A673 (cell line): Measurements from ENCODE around the gene RABL6. TPM values are rescaled to one million over a fixed set of nuclear protein-coding genes. Genes with fewer than 3 reads are reported as not detected.
"Not testable (repeated sequence)": the region's sequence is repeated elsewhere in the genome, so short reads cannot be mapped to it uniquely, and the experiment has no call there.

Experiments
- BruUV-seq: library from RNA; stranded (reverse); fragments of 400-500 nt; replicated peaks from 2 replicates; lab custom pipeline; 2021; lab: Mats Ljungman, UMichigan
- CTCF ChIA-PET: fragments of 300-600 bp; sonication (Branson Sonifier 250); formaldehyde crosslinking; loops from one replicate; lab custom pipeline; 2022; ENCODE audit warnings: antibody characterized with exemption; lab: Charles Lee
- POLR2A ChIA-PET: fragments of 300-600 bp; sonication (Branson Sonifier 250); formaldehyde crosslinking; loops from one replicate; lab custom pipeline; 2022; ENCODE audit warnings: antibody characterized with exemption; ENCODE audit not compliant: low non-redundant PET; lab: Charles Lee
- DNase-seq: peaks from one replicate; pipeline ENCODE4 v3.0.0-alpha.2; 2015; ENCODE audit warnings: low spot score
- H3K27ac ChIP-seq: fragments of 200-600 bp; sonication (generic); 2 replicates; pipeline ENCODE4 v1.5.1; 2016; ENCODE audit warnings: mixed run types, low read depth, mild to moderate bottlenecking, mixed read lengths, antibody characterized with exemption, low read length; ENCODE audit not compliant: poor library complexity, severe bottlenecking
- H3K27me3 ChIP-seq: fragments of 200-600 bp; sonication (generic); replicated peaks from 2 replicates; pipeline ENCODE4 v1.6.1; 2017; ENCODE audit warnings: mixed run types, low read depth, mild to moderate bottlenecking, mixed read lengths, antibody characterized with exemption, low read length; ENCODE audit not compliant: insufficient read depth, poor library complexity
- H3K36me3 ChIP-seq: fragments of 200-600 bp; sonication (generic); 2 replicates; pipeline ENCODE4 v1.6.1; 2016; ENCODE audit warnings: mixed run types, mild to moderate bottlenecking, mixed read lengths, antibody characterized with exemption, low read length; ENCODE audit not compliant: insufficient read depth, poor library complexity, severe bottlenecking
- H3K4me1 ChIP-seq: fragments of 200-600 bp; sonication (generic); 2 replicates; pipeline ENCODE4 v1.6.1; 2017; ENCODE audit warnings: mixed run types, mild to moderate bottlenecking, mixed read lengths, antibody characterized with exemption, low read length; ENCODE audit not compliant: insufficient read depth, poor library complexity, severe bottlenecking
- H3K4me3 ChIP-seq: fragments of 200-600 bp; sonication (generic); 2 replicates; pipeline ENCODE4 v1.5.1; 2016; ENCODE audit warnings: low read depth, mixed run types, mild to moderate bottlenecking, mixed read lengths, low read length; ENCODE audit not compliant: poor library complexity, severe bottlenecking
- H3K9me3 ChIP-seq: fragments of 200-600 bp; sonication (generic); 2 replicates; pipeline ENCODE4 v1.6.1; 2016; ENCODE audit warnings: mixed run types, low read depth, mild to moderate bottlenecking, mixed read lengths, antibody characterized with exemption, low read length; ENCODE audit not compliant: poor library complexity, severe bottlenecking
- EZH2 ChIP-seq: fragments of 200-600 bp; sonication (generic); IDR thresholded peaks from 2 replicates; pipeline ENCODE4 v1.6.1; 2017; ENCODE audit warnings: borderline replicate concordance, low read depth, mild to moderate bottlenecking, mixed read lengths, antibody characterized with exemption, low read length; ENCODE audit not compliant: poor library complexity, severe bottlenecking
- intact Hi-C: fragments of 100-400 bp; cut with micrococcal nuclease; formaldehyde crosslinking; loops from one replicate; pipeline ENCODE4 v1.10.0; 2022; ENCODE audit not compliant: unreplicated experiment
- total RNA-seq: library from RNA; stranded (reverse); gene quantifications from 2 replicates; pipeline ENCODE4 v1.2.3, GENCODE V29; 2021
- TF ChIP-seq, protein P1 (sequence below): fragments of 300-800, 200-600 bp; sonication (generic); conservative IDR thresholded peaks from 2 replicates; pipeline ENCODE4 v1.5.1; 2017; ENCODE audit warnings: low read depth, mild to moderate bottlenecking, antibody characterized with exemption, low read length, moderate library complexity, mixed read lengths

Gene RABL6
- total RNA-seq, 1 experiment from 2014 or later = 210 TPM

DNA sequence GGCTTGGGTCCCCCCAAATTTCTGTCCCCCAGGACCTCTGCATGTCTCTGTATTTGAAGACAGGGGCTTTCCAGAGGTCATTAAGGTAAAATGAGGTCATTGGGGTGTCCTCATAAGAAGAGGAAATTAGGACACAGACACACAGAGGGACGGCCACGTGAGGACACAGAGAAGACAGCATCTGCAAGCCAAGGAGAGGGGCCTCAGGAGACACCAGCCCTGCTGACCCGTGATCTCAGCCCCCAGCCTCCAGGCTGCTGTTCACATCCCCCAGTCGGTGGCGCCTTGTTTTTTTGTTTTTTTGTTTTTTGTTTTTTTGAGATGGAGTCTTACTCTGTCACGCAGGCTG, 12.8 kb upstream of the RABL6 start:
- TF ChIP-seq, protein P1, sequence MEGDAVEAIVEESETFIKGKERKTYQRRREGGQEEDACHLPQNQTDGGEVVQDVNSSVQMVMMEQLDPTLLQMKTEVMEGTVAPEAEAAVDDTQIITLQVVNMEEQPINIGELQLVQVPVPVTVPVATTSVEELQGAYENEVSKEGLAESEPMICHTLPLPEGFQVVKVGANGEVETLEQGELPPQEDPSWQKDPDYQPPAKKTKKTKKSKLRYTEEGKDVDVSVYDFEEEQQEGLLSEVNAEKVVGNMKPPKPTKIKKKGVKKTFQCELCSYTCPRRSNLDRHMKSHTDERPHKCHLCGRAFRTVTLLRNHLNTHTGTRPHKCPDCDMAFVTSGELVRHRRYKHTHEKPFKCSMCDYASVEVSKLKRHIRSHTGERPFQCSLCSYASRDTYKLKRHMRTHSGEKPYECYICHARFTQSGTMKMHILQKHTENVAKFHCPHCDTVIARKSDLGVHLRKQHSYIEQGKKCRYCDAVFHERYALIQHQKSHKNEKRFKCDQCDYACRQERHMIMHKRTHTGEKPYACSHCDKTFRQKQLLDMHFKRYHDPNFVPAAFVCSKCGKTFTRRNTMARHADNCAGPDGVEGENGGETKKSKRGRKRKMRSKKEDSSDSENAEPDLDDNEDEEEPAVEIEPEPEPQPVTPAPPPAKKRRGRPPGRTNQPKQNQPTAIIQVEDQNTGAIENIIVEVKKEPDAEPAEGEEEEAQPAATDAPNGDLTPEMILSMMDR = no peak
- no peak for TF ChIP-seq EZH2
- DNase-seq = no peak
- ChIA-PET POLR2A (no interaction called here), CTCF (no interaction called here)
- Histone ChIP-seq H3K27me3 (no peaks in the 10 kb centered on the region), H3K36me3 (no peaks in the 10 kb centered on the region), H3K27ac (no peak overlapping the region), H3K9me3 (no peaks in the 10 kb centered on the region), H3K4me3 (no peak overlapping the region), H3K4me1 (peaks cover 23% of the 10 kb centered on the region)
- intact Hi-C loops = loop anchor here (5.0 kb wide), 1 partner anchor 427 kb away; the partner anchor contains the start of gene RNF208
- no TSS peak for BruUV-seq

DNA sequence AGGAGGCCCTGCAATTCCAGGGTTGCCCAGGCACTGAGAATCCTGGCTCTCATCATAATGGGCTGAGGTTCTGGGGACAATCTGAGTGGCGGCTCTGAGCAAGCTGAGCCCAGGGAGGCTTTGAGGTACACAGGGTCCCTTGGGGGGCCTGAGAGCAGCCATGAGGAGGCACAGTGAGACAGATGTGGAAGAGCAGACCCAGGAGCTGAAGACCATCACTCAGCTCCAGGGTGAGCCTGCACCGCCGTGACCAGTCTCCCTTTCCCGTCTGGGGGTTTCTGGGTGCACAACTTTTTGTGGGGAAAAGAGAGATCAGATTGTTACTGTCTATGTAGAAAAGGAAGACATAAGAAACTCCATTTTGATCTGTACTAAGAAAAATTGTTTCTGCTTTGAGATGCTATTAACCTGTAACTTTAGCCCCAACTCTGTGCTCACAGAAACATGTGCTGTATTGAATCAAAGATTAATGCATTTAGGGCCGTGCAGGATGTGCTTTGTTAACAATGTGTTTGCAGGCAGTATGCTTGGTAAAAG, 11.4 kb upstream of the RABL6 start, which contains the start of gene CCDC183:
Gene CCDC183 (plus strand): TSS at position 101 of the 537 bp plus-strand sequence. CDS start 60 bp downstream, at position 161.
- no peak for DNase-seq
- Histone ChIP-seq H3K36me3 (no peaks in the 10 kb centered on the region), H3K27ac (no peak within 1 kb of the TSS), H3K4me3 (no peak within 1 kb of the TSS), H3K9me3 (no peaks in the 10 kb centered on the region), H3K27me3 (no peaks in the 10 kb centered on the region), H3K4me1 (peaks cover 30% of the 10 kb centered on the region)
- intact Hi-C loops = no loop called here
- no TSS peak for BruUV-seq
- CTCF ChIA-PET = no interaction called here
- POLR2A ChIA-PET = no interaction called here
- TF ChIP-seq, protein P1 = no peak
- no peak for TF ChIP-seq EZH2

DNA sequence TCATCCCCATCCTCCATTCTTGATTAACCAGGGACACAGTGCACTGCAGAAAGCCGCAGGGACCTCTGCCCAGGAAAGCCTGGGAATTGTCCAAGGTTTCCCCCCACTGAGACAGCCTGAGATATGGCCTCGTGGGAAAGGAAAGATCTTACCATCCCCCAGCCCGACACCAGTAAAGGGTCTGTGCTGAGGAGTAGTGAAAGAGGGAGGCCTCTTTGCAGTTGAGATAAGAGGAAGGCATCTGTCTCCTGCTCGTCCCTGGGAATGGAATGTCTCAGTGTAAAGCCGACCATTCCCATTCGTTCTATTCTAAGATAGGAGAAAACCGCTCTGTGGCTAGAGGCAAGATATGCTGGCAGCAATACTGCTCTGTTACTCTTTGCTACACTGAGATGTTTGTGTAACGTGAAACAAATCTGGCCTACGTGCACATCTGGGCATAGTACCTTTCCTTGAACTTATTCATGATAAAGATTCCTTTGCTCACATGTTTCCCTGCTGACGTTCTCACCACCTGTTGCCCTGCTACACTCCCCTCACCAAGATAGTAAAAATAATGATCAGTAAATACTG, 10.9 kb upstream of the RABL6 start:
- H3K4me1 ChIP-seq = peaks cover 28% of the 10 kb centered on the region
- H3K27ac ChIP-seq = not testable (repeated sequence)

DNA sequence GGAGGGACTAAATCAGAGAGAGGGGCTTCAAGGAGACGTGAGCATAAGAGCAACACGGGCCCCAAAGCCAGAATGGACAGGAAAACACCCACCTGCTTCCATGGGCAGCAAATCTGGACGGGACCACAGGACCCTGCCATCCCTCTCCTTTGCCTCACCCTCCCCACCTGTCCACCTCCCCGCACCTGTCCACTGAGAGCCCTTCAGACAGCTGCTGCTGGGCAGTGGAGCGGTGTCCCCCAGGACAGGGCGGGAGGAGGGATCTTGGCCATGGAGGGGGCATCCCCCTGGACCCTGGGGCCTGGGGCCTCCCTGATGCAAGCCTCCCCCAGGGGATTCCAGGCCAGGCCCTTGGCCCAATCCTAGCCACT, 9.1 kb upstream of the RABL6 start:
- Histone ChIP-seq H3K4me1 (peaks cover 22% of the 10 kb centered on the region), H3K9me3 (no peaks in the 10 kb centered on the region), H3K27ac (no peak overlapping the region), H3K27me3 (no peaks in the 10 kb centered on the region), H3K36me3 (no peaks in the 10 kb centered on the region), H3K4me3 (no peak overlapping the region)
- TF ChIP-seq EZH2 = no peak
- TF ChIP-seq, protein P1 = no peak
- intact Hi-C loops = no loop called here
- DNase-seq = no peak
- BruUV-seq = no TSS peak
- ChIA-PET POLR2A (no interaction called here), CTCF (no interaction called here)

More for the DNA sequence above, 10.9 kb upstream of the RABL6 start:
- H3K9me3 ChIP-seq, H3K27me3 ChIP-seq, POLR2A ChIA-PET, BruUV-seq, H3K36me3 ChIP-seq, H3K4me3 ChIP-seq, CTCF ChIA-PET, DNase-seq, intact Hi-C loops: not testable (repeated sequence)
